Skeletal muscle tissue (tissue), 4 donors: Measurements from ENCODE around the gene CHRD. TPM values are rescaled to one million over a fixed set of nuclear protein-coding genes. Genes with fewer than 3 reads are reported as not detected.

Experiments
- H3K27ac ChIP-seq: one replicate; pipeline ENCODE4 v1.7.0; 2013; ENCODE audit warnings: mild to moderate bottlenecking, low read depth, low read length, inconsistent platforms
- H3K27me3 ChIP-seq, 3 donors: one replicate each; pipeline ENCODE4 v1.7.0; 2013; ENCODE audit warnings: low read length in 3 of 3; ENCODE audit not compliant: control insufficient read depth in 3 of 3, insufficient read depth in 3 of 3
- H3K36me3 ChIP-seq, 3 donors: one replicate each; pipeline ENCODE4 v1.7.0; 2013; ENCODE audit warnings: low read length in 3 of 3; ENCODE audit not compliant: control insufficient read depth in 3 of 3, insufficient read depth in 3 of 3
- H3K4me1 ChIP-seq, 3 donors: one replicate each; pipeline ENCODE4 v1.7.0; 2013; ENCODE audit warnings: low read length in 3 of 3, mild to moderate bottlenecking in 3 of 3; ENCODE audit not compliant: control insufficient read depth in 3 of 3, insufficient read depth in 3 of 3
- H3K4me3 ChIP-seq, 3 donors: one replicate each; pipeline ENCODE4 v1.7.0; 2013; ENCODE audit warnings: low read length in 3 of 3
- H3K9ac ChIP-seq, 3 donors: one replicate each; pipeline ENCODE4 v1.7.0; 2013; ENCODE audit warnings: low read length in 3 of 3, mild to moderate bottlenecking in 3 of 3, moderate library complexity in 2 of 3, low read depth in 1 of 3
- H3K9me3 ChIP-seq, 3 donors: one replicate each; pipeline ENCODE4 v1.7.0; 2013; ENCODE audit warnings: low read length in 3 of 3; ENCODE audit not compliant: control insufficient read depth in 3 of 3
- total RNA-seq: library from RNA; depleted of rRNA; stranded (reverse); fragments of >200 nt; gene quantifications from one replicate; pipeline ENCODE4 v1.2.3, GENCODE V29; 2014
- donor health status: Osteomylitis.

CHRD gene
- total RNA-seq, 1 donor from 2014 or later: 14.1 TPM

GRCh38 chr3:184439096-184439495, 59.2 kb downstream of the CHRD start:
- Histone ChIP-seq H3K27ac (no peak overlapping the region), H3K4me1 (no peaks in the 10 kb centered on the region), H3K4me3 (no peak overlapping the region), H3K36me3 (no peaks in the 10 kb centered on the region), H3K9ac (no peak overlapping the region), H3K27me3 (peaks cover 0 to 9% (median 0%) of the 10 kb centered on the region in 3 donors), H3K9me3 (no peaks in the 10 kb centered on the region)

Other genes starting within 250 kb of the CHRD start
- gene EIF2B5, start 244.7 kb upstream of the CHRD start, total RNA-seq: 38.1 TPM
- gene DVL3, start 224.7 kb upstream of the CHRD start, total RNA-seq: 23.5 TPM
- gene AP2M1, start 205.2 kb upstream of the CHRD start, total RNA-seq: 168 TPM
- gene ABCF3, start 193.9 kb upstream of the CHRD start, total RNA-seq: 45.9 TPM
- not detected for gene VWA5B2, start 150.5 kb upstream of the CHRD start, total RNA-seq
- 17.2 TPM for gene ALG3, start 131.1 kb upstream of the CHRD start, total RNA-seq
- gene EEF1AKMT4, start 130.4 kb upstream of the CHRD start, total RNA-seq: 2.1 TPM
- gene CAMK2N2, start 118.5 kb upstream of the CHRD start, total RNA-seq: not detected
- not detected for gene ECE2, start 104.0 kb upstream of the CHRD start, total RNA-seq
- gene PSMD2, start 80.8 kb upstream of the CHRD start, total RNA-seq: 259 TPM
- 162 TPM for gene EIF4G1, start 65.4 kb upstream of the CHRD start, total RNA-seq
- 9.4 TPM for gene FAM131A, start 42.5 kb upstream of the CHRD start, total RNA-seq
- gene CLCN2, start 18.4 kb upstream of the CHRD start, total RNA-seq: 2.6 TPM
- gene POLR2H, start 18.3 kb upstream of the CHRD start, total RNA-seq: 44.4 TPM
- under 0.01 TPM for gene THPO, start 1.8 kb upstream of the CHRD start, total RNA-seq
- 27.7 TPM for gene EPHB3, start 181.7 kb downstream of the CHRD start, total RNA-seq